HG03135 (cell line): ENCODE results near the gene UBP1.
A peak's percentile ranks its signal among the peaks of the same experiment; 100 is the strongest.
"Not testable (repeated sequence)": the region's sequence is repeated elsewhere in the genome, so short reads cannot be mapped to it uniquely, and the experiment has no call there.

Source experiments
- ATAC-seq: cut with Tn5 transposase; IDR thresholded peaks from one replicate; pipeline ENCODE4 v1.9.1; 2021; ENCODE audit warnings: mild to moderate bottlenecking, moderate library complexity; ENCODE audit not compliant: unreplicated experiment

Gene UBP1

DNA sequence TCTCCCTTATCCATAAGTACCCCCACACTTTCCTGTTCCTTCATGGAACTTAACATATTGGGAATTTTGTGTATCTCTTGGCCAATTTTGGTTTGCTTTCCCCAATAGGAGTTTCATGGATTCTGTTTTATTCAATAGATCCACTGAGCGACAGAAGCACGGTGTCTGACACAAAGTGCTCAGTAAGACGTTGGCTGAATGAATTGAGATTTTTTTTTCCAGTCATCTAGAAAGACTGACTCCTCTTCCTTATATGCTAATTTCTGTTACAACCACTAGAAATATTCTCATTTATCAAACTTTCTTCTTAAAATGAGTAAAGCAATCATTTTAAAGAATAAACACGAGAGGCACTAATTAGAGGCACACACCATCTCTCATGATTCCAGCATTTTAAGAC lies 48.1 kb downstream of the UBP1 start:
- no peak for ATAC-seq

DNA sequence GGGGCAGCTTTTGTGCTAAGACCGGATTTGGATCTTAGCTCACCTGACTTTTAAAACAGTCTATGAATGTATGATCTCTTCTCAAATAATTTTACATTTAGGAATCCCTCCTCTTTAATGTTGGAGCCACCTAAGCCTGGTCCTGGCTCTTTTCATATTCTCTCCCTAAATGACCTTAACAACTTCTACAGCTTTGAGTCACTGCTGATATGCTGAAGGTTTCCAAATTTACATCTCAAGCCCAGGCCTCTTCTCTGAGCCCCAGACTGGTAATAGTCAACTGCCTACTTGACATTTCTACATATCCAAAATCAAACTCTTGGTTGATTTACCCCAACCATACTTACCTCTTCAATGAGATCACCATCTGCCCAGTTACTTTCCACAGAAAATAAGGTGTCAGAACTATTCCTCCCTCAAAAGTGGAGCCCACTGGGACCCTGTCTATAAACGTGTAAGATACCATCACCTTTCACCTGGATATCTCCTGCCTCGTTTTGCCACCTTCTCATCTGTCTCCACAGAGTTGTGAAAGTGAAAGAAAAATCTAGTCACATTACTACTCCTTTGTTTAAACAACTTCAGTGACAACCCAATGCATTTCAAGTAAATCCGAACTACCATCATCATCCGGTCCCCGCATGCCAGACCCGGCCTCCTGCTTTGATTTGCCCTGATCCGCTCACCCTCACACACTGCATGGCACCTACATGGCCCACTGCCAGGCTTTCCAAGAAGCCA lies 48.8 kb downstream of the UBP1 start:
- no peak for ATAC-seq

DNA sequence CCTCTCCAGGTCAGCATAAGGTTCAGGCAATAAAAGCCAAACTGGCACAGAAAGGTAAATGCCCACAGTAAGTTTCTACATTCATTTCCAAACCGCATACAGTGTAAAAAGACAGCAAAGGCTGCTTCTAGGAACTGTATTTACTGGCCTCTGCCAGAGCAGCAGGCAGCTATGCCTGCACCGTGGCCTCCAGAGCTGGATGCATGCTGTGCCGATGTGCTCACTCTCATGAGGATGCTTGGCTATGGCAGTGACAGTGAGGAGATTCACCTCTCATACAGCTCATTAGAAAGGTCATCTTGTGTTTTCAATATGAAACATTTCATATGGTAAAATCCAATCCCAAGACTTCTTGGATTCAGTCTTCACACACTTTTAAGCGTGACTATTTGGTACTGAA lies 50.3 kb downstream of the UBP1 start:
- no peak for ATAC-seq

DNA sequence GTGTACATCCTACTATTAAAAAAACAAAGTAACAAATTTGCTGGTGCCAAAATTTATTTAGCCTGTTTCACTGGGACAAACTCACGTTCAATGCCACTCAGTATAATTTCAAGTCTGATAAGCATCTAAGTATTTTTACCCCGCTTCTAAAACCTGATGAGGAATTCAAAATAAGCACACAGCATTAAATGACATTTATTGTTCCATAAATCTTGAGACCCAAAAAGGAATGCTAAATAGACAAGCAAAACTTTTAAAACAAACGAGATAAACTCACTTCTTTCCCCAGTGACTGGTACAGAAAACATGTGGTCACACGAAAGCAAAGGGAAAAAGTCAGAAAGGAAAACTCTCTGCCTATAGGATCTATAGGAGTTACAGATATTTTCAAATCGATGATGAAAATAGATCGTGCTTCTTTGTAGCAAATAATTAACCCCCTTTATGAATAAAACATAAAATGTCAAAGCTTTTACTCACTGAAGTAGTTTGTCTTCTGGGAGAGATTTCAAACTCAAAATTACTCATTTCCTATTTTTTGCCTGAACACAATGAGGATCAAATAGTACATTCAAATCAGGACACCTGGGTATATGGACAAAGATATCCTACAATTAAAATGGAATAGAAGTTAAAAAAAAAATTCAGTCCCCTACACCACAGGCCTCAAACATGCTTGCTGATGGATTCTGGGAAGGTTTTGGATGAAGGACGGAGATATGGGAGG lies 51.7 kb downstream of the UBP1 start:
- no peak for ATAC-seq

DNA sequence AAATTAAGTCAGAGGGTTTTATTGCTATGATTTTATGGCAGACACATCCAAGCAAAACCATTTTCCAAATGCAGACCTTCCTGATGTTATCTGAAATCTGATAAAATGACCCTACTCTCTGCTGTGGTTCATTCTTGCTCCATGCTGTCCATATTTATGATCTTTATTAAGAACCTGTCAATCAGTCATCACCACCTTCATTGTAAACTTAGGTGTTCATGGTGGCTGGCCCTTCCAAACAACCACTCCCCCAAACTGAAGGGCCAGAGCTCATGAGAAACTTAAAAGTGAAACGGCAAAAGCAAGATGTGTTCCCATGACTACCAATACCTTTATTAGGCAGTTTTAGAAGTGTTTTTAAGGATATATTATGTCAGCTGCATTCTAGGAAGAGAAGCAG lies 53.6 kb downstream of the UBP1 start:
- no peak for ATAC-seq

DNA sequence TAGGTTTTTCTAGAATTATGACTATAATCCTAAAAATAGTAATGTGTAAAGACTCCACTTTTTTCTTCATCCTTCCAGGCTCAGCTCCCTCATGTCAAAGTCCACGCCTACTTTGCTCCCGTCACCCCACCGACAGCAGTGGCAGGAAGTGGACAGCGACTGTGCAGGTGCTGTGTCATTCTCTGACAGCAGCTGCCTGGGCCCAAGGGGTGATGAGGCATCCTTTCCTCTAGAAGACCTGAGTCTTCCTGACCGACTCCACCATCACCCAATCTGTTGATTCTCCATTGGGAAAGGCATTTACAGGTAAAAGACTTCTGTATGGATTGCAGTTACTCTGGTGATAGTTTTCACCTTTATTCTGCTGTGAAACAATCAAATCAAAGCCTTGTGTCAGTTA lies 54.8 kb downstream of the UBP1 start:
- no peak for ATAC-seq

DNA sequence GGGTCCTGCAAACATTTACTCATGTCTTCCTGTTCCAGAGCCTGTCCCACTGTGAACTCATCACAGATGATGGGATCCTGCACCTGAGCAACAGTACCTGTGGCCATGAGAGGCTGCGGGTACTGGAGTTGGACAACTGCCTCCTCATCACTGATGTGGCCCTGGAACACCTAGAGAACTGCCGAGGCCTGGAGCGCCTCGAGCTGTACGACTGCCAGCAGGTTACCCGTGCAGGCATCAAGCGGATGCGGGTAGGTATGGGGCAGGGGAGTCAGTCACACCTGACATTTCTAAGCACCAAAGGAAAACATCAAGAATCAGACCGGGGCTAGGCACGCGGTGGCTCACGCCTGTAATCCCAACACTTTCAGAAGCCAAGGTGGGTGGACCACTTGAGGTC lies 56.3 kb downstream of the UBP1 start:
- no peak for ATAC-seq

DNA sequence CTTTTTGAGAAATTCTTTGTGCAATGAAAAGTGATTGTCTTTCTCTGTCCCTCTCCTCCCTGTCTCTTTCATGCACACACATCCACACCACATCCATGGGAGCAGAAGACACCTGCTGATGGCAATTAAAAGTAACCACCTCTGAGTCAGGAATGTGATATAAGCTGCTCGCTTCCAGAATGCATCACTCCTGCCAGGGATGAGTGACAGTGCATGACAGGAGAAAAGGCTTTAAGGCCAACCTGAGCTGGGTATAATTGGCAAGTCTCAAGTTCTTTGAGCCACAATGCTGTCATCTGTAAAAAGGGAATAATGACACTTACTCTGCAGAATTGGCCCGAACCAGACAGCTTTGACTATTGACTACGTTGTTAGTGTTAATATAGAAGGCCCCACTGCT lies 59.6 kb downstream of the UBP1 start:
- no peak for ATAC-seq

DNA sequence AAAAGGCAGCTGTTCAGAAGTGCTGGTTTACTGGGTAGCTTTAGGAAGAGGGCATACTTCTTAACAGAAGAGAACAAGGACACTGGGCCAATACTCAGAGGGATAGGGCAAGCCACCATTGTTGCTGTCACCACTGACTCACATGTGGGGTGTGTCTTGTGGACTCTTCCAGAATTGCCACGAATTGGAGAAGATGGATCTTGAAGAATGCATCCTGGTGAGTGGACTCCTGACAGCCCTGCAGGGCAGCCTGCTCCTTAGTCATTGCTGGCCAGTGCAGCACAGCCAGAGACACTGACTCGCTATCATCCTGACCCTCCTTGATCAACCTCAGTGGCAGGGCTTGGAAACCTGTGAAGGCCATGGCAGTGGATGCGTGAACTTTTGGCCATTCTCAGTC lies 62.3 kb downstream of the UBP1 start:
- no peak for ATAC-seq

DNA sequence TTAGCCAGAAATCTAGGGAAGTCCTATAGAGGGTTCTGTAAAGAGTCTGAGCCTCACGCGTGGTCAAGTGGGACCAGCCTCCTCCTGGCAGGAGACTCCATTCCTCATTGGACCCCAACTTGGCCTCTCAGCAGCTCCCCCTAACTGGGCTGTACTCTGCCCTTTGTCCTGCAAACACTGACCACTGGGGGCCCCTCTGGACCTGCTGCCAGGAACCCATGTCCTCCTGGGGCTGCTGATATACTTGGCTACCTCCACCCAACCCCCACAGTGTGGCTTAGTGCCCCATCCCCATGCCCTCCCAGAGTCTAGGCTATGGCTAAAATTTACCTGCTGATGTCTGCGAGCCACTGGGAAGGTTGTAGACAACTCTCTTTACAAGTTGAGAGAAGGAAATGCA lies 62.7 kb downstream of the UBP1 start:
- no peak for ATAC-seq

DNA sequence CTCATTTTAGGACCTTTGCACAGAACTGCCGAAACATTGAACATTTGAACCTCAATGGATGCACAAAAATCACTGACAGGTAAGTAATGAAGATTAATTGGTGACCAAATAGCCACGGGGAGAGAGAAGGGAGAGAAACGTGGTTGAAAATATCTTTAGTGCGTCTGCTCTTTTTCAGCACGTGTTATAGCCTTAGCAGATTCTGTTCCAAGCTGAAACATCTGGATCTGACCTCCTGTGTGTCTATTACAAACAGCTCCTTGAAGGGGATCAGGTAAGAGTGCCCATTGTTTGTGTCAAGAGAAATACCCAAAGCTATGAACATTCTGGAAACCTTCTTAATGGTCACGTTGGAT lies 67.1 kb downstream of the UBP1 start:
- no peak for ATAC-seq

DNA sequence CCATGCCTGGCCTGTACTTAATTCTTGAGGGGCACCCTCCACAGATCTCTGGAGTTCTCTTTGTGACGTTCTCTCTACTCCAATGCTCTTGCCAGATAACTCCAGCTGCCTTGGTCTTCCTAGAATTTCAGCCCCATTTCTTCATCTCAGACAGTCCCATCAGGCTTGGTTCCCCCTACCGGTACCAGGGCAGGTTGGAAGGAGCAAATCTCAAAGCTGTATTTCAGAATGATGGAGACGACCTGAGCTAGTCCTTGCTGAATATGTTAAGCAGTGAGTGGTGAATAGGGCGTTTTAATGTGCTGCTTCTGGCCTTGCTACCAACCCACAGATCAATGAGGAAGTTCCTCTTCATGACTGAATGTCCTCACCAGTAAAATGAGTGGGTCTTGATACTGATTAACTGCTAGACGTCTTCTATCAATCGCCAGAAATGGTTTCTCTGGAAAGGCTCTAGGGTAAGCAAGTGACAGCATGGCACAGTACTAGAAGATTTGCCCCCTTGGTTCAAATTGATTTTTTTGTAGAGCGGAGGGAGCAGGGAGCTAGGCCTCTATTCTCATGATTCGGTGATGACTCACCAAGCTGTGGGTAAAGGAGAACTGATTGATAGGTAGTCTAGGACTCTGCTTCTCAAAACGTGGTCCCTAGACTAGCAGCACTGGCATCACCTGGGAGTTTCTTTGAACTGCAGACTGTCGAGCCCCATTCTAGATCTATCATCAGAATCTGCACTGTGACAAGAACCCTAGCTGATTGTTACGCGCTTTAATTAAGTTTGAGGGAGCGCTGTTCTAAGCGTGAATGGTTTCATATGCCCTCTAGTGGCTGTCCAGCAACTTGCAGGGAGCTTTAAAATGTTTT lies 67.8 kb downstream of the UBP1 start:
- ATAC-seq, result peak; percentile 61

DNA sequence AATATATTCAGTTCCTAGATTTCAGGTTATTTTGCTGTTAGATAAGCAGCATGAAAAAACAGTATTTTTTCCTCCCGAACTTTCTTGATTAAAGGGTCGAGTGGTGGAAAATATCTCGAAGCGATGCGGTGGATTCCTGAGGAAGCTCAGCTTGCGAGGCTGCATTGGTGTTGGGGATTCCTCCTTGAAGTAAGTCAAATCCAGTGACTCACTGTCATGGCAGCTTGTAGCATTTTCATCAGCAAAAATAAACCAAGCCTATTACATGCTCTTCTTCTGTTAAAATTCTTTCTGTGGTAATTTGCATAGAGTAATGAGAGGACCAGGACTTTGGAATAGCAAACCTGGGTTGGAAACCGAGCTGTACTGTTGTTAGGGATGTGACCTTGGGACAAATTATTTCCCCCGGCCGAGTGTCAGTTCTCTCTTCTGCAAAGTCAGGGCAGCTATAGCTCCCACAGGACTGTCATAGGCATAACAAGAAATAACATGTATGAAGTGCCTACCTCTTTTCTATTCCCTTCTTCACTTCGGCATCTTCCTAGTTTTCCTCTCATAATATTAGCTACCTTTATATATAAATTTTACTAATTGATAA lies 75.6 kb downstream of the UBP1 start:
- ATAC-seq, result no peak

DNA sequence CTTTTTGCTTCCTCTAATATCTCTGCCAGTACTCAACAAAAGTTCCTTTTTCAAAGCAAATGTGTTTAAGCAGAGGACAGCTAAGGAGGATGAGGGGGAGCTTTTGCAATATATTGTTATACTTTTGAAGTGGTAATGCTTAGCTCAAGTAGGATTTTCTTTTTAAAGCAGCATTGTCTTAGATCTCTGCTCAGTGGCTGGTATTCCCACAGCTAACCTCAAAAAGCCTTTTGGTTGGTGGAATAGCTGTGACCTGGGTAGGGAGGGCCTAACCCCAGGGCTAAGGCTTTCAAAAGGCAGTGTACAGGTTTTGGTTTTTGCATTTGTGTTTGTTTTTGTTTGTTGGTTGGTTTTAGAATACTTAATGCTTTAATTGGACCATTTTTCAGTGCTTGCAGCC lies 76.1 kb downstream of the UBP1 start:
- ATAC-seq, result no peak

DNA sequence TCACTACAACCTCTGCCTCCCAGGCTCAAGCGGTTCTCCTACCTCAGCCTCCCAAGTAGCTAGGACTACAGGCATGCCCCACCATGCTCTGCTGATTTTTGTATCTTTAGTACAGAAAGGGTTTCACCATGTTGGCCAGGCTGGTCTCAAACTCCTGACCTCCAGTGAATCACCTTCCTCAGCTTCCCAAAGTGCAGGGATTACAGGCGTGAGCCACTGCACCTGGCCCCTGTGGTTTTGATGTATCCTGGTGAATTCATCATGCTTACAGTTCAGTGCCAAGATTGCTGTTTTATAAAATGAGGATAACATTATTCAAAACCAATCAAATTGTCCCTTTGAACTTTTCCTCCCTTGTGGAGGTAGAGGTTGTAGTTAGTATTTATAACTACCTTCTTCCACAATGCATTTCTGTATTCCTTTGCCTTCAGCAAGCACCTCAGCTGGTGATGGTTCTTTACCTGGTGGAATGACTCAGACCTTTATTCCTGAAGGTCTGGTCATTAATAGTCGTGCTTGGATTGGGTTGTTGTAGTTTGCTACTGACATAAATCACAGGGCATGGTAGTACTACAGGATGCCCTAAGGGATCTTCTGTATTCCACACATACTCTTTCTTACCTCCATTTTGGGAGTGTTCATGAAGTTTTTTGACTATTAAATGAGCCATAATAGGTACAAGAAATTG lies 76.9 kb downstream of the UBP1 start:
- ATAC-seq, result no peak

DNA sequence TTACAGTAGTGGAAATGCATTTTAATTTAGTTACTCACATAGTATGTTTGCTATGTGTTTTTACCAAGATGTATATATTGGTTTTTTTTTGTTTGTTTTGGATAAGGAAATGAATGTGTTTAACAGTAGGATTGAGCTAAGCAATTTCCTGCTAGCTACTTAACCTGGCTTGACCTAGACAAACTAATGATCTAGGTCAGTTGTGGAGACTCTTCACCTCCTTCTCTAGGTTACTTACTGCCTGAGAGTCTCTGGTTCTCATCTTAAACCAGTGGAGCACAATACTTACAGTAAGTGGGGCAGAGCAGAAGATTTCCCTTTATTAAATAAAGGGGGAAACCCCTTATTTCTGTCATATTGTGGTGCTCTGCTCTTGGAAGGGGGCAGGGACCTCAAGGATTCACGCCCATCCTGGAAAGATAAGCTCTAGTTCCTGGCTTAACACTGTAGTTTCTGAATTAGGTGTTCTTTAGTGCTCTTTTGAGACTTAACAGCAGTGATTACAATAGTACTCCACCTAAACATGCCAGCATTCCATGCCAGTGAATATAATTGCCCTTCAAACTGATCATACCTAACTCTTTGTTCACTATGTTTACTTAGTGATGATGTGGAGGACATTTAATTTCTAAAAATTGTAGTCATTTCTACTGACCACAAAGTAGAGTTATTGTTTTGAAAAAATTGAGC lies 79.9 kb downstream of the UBP1 start:
- no peak for ATAC-seq

DNA sequence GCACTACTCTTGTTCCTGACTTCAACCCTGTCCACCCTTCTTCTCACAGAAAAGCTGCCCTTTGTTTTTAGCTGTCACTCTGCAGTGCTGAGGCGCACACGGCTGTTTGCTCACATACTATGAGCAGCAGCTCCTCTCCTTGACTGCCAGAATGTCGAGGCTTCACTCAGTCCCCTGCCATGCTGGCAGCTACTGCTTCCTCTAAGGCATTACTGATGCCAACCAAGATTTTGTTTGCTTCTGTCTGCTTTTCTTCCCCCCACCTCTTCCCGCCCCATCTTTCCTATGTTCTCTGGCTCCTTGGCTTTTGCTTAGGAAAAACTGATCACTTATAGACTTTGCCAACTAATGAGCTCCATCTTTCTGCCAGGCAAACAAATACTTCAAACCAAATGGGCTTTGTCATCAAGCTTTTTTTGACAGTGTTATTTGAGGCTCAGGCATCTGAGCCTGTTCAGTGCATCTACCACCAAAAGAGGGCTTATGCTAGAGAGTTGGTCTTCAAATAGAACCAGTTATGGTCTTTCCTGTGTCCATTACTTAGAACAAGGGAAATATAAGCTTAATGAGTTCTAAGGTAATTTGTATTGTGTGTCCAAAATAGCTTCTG lies 81.9 kb downstream of the UBP1 start:
- ATAC-seq, result no peak

DNA sequence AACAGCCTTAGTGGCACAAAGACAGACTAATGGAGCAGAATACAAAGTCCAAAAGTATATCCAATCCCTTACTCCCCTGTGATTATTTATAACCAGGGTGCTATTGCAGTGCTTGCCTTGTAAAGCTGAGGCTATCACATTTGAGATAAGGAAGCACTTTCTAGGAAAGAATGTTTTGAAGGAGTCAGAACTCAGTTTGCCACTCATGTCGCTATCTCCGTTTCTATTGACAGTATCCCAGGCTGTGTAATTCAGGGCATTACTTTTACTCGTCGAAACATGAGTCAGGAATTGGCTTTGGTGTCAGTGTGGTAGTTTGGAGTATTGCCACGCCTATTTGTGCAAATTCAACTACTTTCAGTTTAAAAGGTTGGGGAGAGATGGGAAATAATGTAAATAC lies 84.6 kb downstream of the UBP1 start:
- no peak for ATAC-seq

DNA sequence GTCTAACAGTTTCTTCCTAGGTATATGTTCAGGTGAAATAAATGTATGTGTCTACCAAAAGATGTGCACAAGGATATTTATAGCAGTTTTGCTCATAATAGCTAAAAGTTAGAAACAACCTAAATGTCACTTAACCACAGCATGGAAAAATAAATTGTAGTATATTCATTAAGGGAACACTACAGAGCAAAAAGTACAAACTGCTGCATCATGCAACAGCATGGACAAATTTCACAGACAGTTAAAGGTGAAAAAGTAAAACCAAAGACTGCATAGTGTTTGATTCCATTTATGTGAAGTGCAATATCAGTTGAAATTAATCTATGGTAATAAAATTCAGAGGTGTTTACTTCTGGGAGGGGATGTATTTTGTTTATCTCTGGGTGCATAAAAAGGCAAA lies 100.4 kb downstream of the UBP1 start:
- ATAC-seq, result no peak

DNA sequence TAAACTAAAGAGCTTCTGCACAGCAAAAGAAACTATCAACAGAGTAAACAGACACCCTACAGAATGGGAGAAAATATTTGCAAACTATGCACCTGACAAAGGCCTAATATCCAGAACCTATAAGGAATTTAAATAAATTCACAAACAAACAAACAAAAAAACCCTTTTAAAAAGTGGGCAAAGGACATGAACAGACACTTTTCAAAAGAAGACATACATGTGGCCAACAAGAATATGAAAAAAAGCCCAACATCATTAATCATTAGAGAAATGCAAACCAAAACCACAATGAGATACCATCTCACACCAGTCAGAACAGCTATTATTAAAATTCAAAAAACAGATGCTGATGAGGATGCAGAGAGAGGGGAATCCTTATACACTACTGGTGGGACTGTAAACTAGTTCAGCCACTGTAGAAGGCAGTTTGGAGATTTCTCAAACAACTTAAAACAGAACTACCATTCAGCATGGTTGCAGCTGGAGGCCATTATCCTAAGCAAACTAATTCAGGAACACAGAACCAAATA lies 101.2 kb downstream of the UBP1 start:
- ATAC-seq, result not testable (repeated sequence)
